ENCODE measurements around the gene ZBTB7C. TPM values are rescaled to one million over a fixed set of nuclear protein-coding genes. Genes with fewer than 3 reads are reported as not detected.

Gene ZBTB7C
- total RNA-seq, 1 donor from 2014 or later: 0.17 TPM

- no peak overlapping the region for H3K4me3 ChIP-seq (ENCODE audit: low read depth, low read length)
- no peak for DNase-seq (ENCODE audit: low read depth)
- TF ChIP-seq CTCF (conservative IDR thresholded peaks at IDR 0.05; ENCODE audit: low read depth, low read length): no peak
These were observed 72.1 kb downstream of the ZBTB7C start for GRCh38 chr18:48337053-48337452.

DNA sequence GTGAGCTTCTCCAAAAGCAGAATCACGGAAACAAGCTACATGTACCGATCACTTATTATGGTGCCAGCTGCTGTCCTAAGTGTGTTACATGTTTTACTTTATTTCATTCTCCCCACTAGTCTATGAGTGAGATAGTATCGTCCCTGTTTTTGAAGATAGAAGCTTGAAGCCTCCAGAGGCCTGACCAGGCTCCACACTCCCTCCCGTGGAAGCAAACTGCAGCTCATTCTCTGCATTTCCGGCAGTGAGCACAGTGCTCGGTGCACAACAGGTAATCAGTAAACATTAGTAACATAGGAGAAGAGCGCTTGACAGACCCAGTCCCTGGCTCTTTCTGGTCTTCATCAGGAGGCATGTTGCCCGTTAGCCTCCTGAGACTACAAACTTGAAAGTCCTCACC is 72.9 kb downstream of the ZBTB7C start:
- TF ChIP-seq CTCF (conservative IDR thresholded peaks at IDR 0.05; ENCODE audit: low read depth, low read length): no peak
- DNase-seq (ENCODE audit: low read depth): no peak
- no peak overlapping the region for H3K4me3 ChIP-seq (ENCODE audit: low read depth, low read length)

DNA sequence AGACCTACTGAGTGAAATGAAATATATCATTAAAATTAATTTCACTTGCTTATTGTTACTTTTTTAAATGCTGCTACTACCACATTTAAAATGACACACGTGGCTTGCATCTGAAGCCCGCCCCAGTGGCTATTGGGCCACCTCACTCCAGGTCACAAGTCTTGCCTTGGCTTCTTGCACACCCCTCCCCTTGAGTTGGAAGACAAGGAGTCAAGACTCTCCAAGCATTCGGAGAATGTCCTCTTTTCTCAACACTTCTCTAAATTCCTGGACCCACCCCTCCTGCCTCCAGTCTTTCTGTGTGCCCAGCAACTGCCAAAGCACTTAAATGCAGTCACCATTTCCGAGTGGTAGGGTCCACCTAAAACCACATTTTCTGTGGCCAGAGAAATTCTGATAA is 73.4 kb downstream of the ZBTB7C start:
- H3K4me3 ChIP-seq (ENCODE audit: low read depth, low read length): no peak overlapping the region
- DNase-seq (ENCODE audit: low read depth): no peak
- no peak for TF ChIP-seq CTCF (conservative IDR thresholded peaks at IDR 0.05; ENCODE audit: low read depth, low read length)

- no peak overlapping the region for H3K4me3 ChIP-seq (ENCODE audit: low read depth, low read length)
- no peak for DNase-seq (ENCODE audit: low read depth)
- TF ChIP-seq CTCF (conservative IDR thresholded peaks at IDR 0.05; ENCODE audit: low read depth, low read length): no peak
These were observed 74.3 kb downstream of the ZBTB7C start for GRCh38 chr18:48334845-48335244.

GRCh38 chr18:48333563-48333962 is 75.6 kb downstream of the ZBTB7C start:
- no peak for DNase-seq (ENCODE audit: low read depth)
- TF ChIP-seq CTCF (conservative IDR thresholded peaks at IDR 0.05; ENCODE audit: low read depth, low read length): no peak
- no peak overlapping the region for H3K4me3 ChIP-seq (ENCODE audit: low read depth, low read length)

DNA sequence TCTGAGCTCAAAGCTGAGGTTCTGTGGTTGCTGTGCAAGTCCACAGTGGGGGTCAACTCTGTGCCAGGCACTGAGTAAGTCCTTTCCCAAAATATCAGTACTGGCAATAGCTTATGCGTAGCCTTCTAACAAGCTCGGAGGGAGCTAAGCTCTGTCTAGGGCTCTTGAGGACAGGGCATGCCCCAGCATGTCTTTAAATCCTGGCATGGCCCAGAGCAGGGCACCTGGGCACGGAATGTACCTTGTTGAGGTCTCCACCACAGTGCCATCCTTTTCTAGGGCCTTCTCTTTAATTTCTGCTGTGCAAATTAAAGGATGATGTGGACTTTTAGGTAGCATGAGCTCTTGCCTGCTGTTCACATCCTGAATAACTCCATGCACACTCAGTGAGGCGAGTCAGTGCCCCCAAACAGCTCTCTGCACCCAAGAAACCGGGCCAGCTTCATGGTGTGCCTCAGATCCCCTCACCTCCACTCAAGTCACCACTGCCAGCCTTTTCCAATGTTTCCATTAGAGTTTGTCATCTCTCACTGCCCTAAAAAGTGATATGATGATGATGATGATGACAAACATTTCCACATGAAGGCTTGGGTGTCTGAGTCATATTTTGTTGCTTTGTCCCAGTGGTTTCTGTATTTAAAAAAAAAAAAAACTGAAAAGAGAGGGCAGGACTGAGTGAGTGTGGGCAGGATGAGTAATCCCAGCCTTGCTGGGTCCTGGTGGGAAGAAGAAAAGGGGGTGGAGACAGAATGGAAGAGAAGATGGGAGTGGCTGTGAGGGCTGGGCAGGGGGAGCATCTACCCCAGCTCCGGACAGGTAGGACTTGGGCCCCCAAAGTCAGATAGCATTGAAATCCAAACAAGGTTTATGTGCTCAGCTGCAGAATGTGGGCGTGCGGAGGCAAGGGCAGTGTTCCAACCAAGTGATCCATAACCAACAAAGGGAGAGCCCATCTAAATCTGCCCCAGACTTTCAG is 78.9 kb downstream of the ZBTB7C start:
- H3K4me3 ChIP-seq (ENCODE audit: low read depth, low read length): no peak overlapping the region
- DNase-seq (ENCODE audit: low read depth): peak; percentile 68
- TF ChIP-seq CTCF (conservative IDR thresholded peaks at IDR 0.05; ENCODE audit: low read depth, low read length): no peak

Measured in epithelial cell of proximal tubule (primary cell).